ENCODE results near the gene CATSPER1.

Gene CATSPER1

GRCh38 chr11:66045177-66045639, 18.9 kb upstream of the CATSPER1 start:
- Mint-ChIP-seq H3K27me3 (ENCODE audit: low read depth, poor library complexity) (peaks cover 8% of the 10 kb centered on the region), H3K27ac (no peak overlapping the region), H3K36me3 (ENCODE audit: low read depth) (peaks cover 31% of the 10 kb centered on the region), H3K9me3 (no peaks in the 10 kb centered on the region), H3K4me1 (peaks cover 43% of the 10 kb centered on the region), H3K4me3 (no peak overlapping the region)
- TF ChIP-seq CTCF (IDR thresholded peaks at IDR 0.05): peak; percentile 91
- peak; percentile 90 for DNase-seq

- H3K27ac Mint-ChIP-seq: no peak overlapping the region
- no peak overlapping the region for H3K4me3 Mint-ChIP-seq
- H3K9me3 Mint-ChIP-seq: no peaks in the 10 kb centered on the region
- H3K27me3 Mint-ChIP-seq (ENCODE audit: low read depth, poor library complexity): peaks cover 8% of the 10 kb centered on the region
- no peak for TF ChIP-seq CTCF (IDR thresholded peaks at IDR 0.05)
- H3K36me3 Mint-ChIP-seq (ENCODE audit: low read depth): peaks cover 31% of the 10 kb centered on the region
- H3K4me1 Mint-ChIP-seq: peaks cover 43% of the 10 kb centered on the region
- no peak for DNase-seq
Observed at GRCh38 chr11:66044757-66045156, 18.5 kb upstream of the CATSPER1 start.

- Mint-ChIP-seq H3K4me3 (no peak overlapping the region), H3K4me1 (peaks cover 38% of the 10 kb centered on the region), H3K27ac (no peak overlapping the region), H3K9me3 (peaks cover 6% of the 10 kb centered on the region), H3K27me3 (ENCODE audit: low read depth, poor library complexity) (peaks cover 7% of the 10 kb centered on the region), H3K36me3 (ENCODE audit: low read depth) (peaks cover 31% of the 10 kb centered on the region)
- DNase-seq: no peak
- TF ChIP-seq CTCF (IDR thresholded peaks at IDR 0.05): no peak
Observed at GRCh38 chr11:66042996-66043906, 17.0 kb upstream of the CATSPER1 start.

- peaks cover 30% of the 10 kb centered on the region for H3K4me1 Mint-ChIP-seq
- no peak for TF ChIP-seq CTCF (IDR thresholded peaks at IDR 0.05)
- H3K27ac Mint-ChIP-seq: no peak overlapping the region
Observed at GRCh38 chr11:66042227-66042995, 16.1 kb upstream of the CATSPER1 start.

GRCh38 chr11:66039765-66040164, 13.5 kb upstream of the CATSPER1 start:
- DNase-seq: no peak

More at GRCh38 chr11:66042227-66042995, 16.1 kb upstream of the CATSPER1 start:
- Mint-ChIP-seq H3K36me3 (ENCODE audit: low read depth) (peaks cover 31% of the 10 kb centered on the region), H3K9me3 (peaks cover 12% of the 10 kb centered on the region), H3K4me3 (no peak overlapping the region), H3K27me3 (ENCODE audit: low read depth, poor library complexity) (peaks cover 4% of the 10 kb centered on the region)
- no peak for DNase-seq

More at GRCh38 chr11:66039765-66040164, 13.5 kb upstream of the CATSPER1 start:
- peaks cover 8% of the 10 kb centered on the region for H3K27me3 Mint-ChIP-seq (ENCODE audit: low read depth, poor library complexity)
- peak overlapping the region; percentile 72 for H3K27ac Mint-ChIP-seq
- no peak for TF ChIP-seq CTCF (IDR thresholded peaks at IDR 0.05)
- peaks cover 33% of the 10 kb centered on the region for H3K36me3 Mint-ChIP-seq (ENCODE audit: low read depth)
- no peak overlapping the region for H3K4me3 Mint-ChIP-seq
- H3K9me3 Mint-ChIP-seq: peaks cover 31% of the 10 kb centered on the region
- peaks cover 14% of the 10 kb centered on the region for H3K4me1 Mint-ChIP-seq
